ENCODE measurements around the gene ZFTA.

The ZFTA gene

DNA sequence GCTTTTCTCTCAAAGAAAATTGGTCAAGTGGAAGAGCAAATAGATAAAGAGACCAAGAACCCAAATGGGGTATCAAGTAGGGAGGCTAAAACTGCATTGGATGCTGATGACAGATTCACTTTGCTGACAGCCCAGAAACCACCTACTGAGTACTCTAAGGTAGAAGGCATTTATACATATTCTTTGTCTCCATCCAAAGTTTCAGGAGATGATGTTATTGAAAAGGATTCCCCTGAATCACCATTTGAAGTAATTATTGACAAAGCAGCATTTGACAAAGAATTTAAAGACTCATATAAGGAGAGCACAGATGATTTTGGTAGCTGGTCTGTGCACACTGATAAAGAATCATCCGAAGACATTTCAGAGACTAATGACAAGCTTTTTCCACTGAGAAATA, 49.6 kb downstream of the ZFTA start:
- Histone ChIP-seq H3K4me3 (ENCODE audit: insufficient read length, low read depth) (no peak overlapping the region), H3K4me1 (ENCODE audit: insufficient read depth, insufficient read length) (no peaks in the 10 kb centered on the region), H3K9ac (ENCODE audit: insufficient read length, low read depth) (no peak overlapping the region), H3K36me3 (ENCODE audit: insufficient read depth, insufficient read length, low read length) (peaks cover 6% of the 10 kb centered on the region), H3K9me3 (ENCODE audit: insufficient read depth, low read length) (no peaks in the 10 kb centered on the region), H3K27me3 (ENCODE audit: insufficient read depth, insufficient read length) (no peaks in the 10 kb centered on the region)
- DNase-seq (ENCODE audit: low read depth, low spot score) = no peak
- TF ChIP-seq YY1 (IDR thresholded peaks at IDR 0.05; ENCODE audit: insufficient read depth, insufficient read length) (no peak), SUZ12 (IDR thresholded peaks at IDR 0.05; ENCODE audit: extremely low read depth, insufficient read depth, insufficient read length) (no peak), ZNF274 (IDR thresholded peaks at IDR 0.05; ENCODE audit: low read depth, low read length) (no peak)
